CD8-positive, alpha-beta memory T cell (primary cell): ENCODE results near the gene CEMIP2. TPM values are rescaled to one million over a fixed set of nuclear protein-coding genes. Genes with fewer than 3 reads are reported as not detected.

Experiments used
- CTCF ChIA-PET: fragments of 350-600 bp; sonication (Branson Sonifier 250); formaldehyde crosslinking; loops from one replicate; lab custom pipeline; 2021; ENCODE audit warnings: antibody characterized with exemption; lab: Charles Lee
- POLR2A ChIA-PET: fragments of 350-600 bp; sonication (Branson Sonifier 250); formaldehyde crosslinking; loops from one replicate; lab custom pipeline; 2021; ENCODE audit warnings: antibody characterized with exemption; lab: Charles Lee
- DNase-seq, 5 donors: peaks; one replicate each; pipeline versions ENCODE4 v3.0.0 to v3.0.0-alpha.2; 2020 to 2022; ENCODE audit warnings: mixed read lengths in 1 of 5
- H3K27ac ChIP-seq: one replicate; pipeline ENCODE4 v1.7.0; 2013; ENCODE audit warnings: low read depth, mild to moderate bottlenecking, low read length, moderate library complexity
- H3K27me3 ChIP-seq: 2 replicates; pipeline ENCODE4 v1.7.0; 2013; ENCODE audit warnings: low read length, mild to moderate bottlenecking; ENCODE audit not compliant: insufficient read depth, poor library complexity, severe bottlenecking
- H3K36me3 ChIP-seq: 2 replicates; pipeline ENCODE4 v1.7.0; 2013; ENCODE audit warnings: mild to moderate bottlenecking, low read length, moderate library complexity; ENCODE audit not compliant: insufficient read depth
- H3K4me1 ChIP-seq: 2 replicates; pipeline ENCODE4 v1.7.0; 2013; ENCODE audit warnings: mild to moderate bottlenecking, low read length, moderate library complexity; ENCODE audit not compliant: insufficient read depth
- H3K4me3 ChIP-seq: 2 replicates; pipeline ENCODE4 v1.7.0; 2013; ENCODE audit warnings: mild to moderate bottlenecking, low read length
- H3K9me3 ChIP-seq: 2 replicates; pipeline ENCODE4 v1.7.0; 2013; ENCODE audit warnings: mild to moderate bottlenecking, low read length
- H3K27ac Mint-ChIP-seq, 8 donors: one replicate each; pipeline ENCODE4 v1.8.0; 2020 to 2021; ENCODE audit warnings: mixed read lengths in 8 of 8, mild to moderate bottlenecking in 6 of 8, inconsistent platforms in 3 of 8, moderate library complexity in 3 of 8
- H3K27me3 Mint-ChIP-seq, 2 donors: one replicate each; pipeline ENCODE4 v1.8.0; 2020 to 2021; ENCODE audit warnings: mixed read lengths in 2 of 2, mild to moderate bottlenecking in 1 of 2, moderate library complexity in 1 of 2
- H3K36me3 Mint-ChIP-seq, 3 donors: one replicate each; pipeline ENCODE4 v1.8.0; 2020 to 2021; ENCODE audit warnings: mixed read lengths in 3 of 3, inconsistent platforms in 1 of 3, mild to moderate bottlenecking in 1 of 3
- H3K4me1 Mint-ChIP-seq, 3 donors: one replicate each; pipeline ENCODE4 v1.8.0; 2020 to 2021; ENCODE audit warnings: mixed read lengths in 3 of 3, inconsistent platforms in 1 of 3, mild to moderate bottlenecking in 1 of 3
- H3K4me3 Mint-ChIP-seq, 7 donors: one replicate each; pipeline ENCODE4 v1.8.0; 2020 to 2021; ENCODE audit warnings: mixed read lengths in 7 of 7, mild to moderate bottlenecking in 6 of 7, moderate library complexity in 4 of 7, inconsistent platforms in 2 of 7
- H3K9me3 Mint-ChIP-seq, 5 donors: one replicate each; pipeline ENCODE4 v1.8.0; 2020 to 2022; ENCODE audit warnings: mixed read lengths in 5 of 5, mild to moderate bottlenecking in 3 of 5, moderate library complexity in 2 of 5, inconsistent platforms in 1 of 5
- polyA plus RNA-seq: library from polyadenylated mRNA; unstranded; fragments of 300-500 nt; fragmentation: Illumina TruSeq; gene quantifications from one replicate; pipeline ENCODE4 v1.2.3, GENCODE V29; 2021
- total RNA-seq, 2 experiments: library from RNA; stranded (reverse); gene quantifications; one replicate each; pipeline ENCODE4 v1.2.3, GENCODE V29; 2021

Gene CEMIP2
- total and polyA plus RNA-seq, 3 experiments from 2014 or later: 8.8 to 75.5 (median 74.1) TPM

DNA sequence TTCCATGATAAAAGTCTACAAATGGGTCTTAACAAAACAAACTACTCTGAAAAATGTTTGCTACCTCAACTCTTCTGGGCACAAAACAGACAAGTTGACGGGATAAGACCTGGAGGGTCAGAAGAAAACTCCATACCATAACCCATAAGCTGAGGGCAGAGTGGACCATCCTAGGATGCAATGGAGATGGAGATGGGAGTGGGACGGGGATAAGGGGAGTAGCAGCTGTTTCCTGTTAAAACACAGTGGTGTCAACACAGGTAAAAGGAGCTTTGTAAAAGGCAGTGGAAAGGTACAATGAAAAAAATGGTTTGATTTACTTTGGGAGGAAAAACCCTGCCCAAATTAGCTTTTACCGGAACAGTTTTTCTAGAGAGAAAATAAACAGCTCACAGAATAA is 41.6 kb downstream of the CEMIP2 start:
- H3K36me3 Mint-ChIP-seq: peaks cover 33 to 91% (median 36%) of the 10 kb centered on the region in 3 donors
- peaks cover 39% of the 10 kb centered on the region for H3K36me3 ChIP-seq
- CTCF ChIA-PET: interaction anchor here (1.0 kb wide), 1 partner anchor 10 kb away, joined by 3 read pairs; no protein-coding TSS in a partner anchor

DNA sequence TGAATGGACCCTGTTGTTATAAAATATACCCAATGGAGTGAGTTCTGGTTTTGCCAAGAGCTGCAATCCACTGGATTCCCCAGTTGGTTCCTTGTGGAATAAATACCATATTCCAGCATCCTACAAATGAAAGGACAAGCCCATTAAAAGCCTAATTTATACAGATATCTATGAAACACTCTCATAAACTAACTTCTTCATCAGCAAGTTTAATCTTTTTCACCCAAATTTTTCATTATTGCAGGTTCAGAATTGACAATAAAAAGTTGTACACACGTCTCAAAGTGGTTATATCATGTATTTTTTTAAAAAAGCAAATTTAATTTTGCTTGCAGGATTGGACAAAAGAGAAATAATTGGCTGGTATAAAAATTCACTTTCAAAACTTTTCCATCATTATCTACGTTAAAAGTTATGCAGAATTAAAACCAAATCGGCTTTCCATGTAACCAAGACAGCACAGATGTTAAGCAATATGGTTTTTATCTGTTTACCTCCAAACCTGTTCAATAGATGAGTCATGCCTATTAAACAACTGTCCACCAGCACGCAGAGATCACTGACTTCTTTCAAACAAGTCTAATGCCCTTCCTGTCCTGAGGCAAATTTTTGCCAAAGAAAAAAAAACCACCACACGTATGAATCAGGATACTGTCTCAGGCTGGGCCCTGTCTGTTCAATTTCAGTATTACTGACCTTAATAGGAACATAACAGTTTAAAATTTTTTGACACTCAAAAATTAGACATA is 42.5 kb downstream of the CEMIP2 start:
- Histone ChIP-seq H3K4me1 (no peaks in the 10 kb centered on the region), H3K36me3 (peaks cover 35% of the 10 kb centered on the region), H3K27ac (no peak overlapping the region), H3K9me3 (no peaks in the 10 kb centered on the region), H3K4me3 (no peak overlapping the region), H3K27me3 (no peaks in the 10 kb centered on the region)
- Mint-ChIP-seq H3K27ac (no peak overlapping the region), H3K36me3 (peaks cover 28 to 88% (median 32%) of the 10 kb centered on the region in 3 donors), H3K4me1 (peaks cover 0 to 3% (median 3%) of the 10 kb centered on the region in 3 donors), H3K27me3 (peaks cover 0 to 1% of the 10 kb centered on the region in 2 donors), H3K9me3 (no peaks in the 10 kb centered on the region), H3K4me3 (no peak overlapping the region)
- CTCF ChIA-PET: no interaction called here
- no peak for DNase-seq
- POLR2A ChIA-PET: no interaction called here

More for the DNA sequence above, 41.6 kb downstream of the CEMIP2 start:
- no peaks in the 10 kb centered on the region for H3K9me3 Mint-ChIP-seq
- Histone ChIP-seq H3K27ac (no peak overlapping the region), H3K4me1 (no peaks in the 10 kb centered on the region), H3K27me3 (no peaks in the 10 kb centered on the region), H3K4me3 (no peak overlapping the region), H3K9me3 (no peaks in the 10 kb centered on the region)
- no peak overlapping the region for H3K4me3 Mint-ChIP-seq
- peak overlapping the region in 1 of 8 donors; percentile 58 for H3K27ac Mint-ChIP-seq
- no peak for DNase-seq
- H3K4me1 Mint-ChIP-seq: peaks cover 3 to 4% (median 3%) of the 10 kb centered on the region in 3 donors
- peaks cover 0 to 1% of the 10 kb centered on the region in 2 donors for H3K27me3 Mint-ChIP-seq
- POLR2A ChIA-PET: interaction anchor here (0.5 kb wide), 1 partner anchor 87 kb away, joined by 3 read pairs; no protein-coding TSS in a partner anchor

DNA sequence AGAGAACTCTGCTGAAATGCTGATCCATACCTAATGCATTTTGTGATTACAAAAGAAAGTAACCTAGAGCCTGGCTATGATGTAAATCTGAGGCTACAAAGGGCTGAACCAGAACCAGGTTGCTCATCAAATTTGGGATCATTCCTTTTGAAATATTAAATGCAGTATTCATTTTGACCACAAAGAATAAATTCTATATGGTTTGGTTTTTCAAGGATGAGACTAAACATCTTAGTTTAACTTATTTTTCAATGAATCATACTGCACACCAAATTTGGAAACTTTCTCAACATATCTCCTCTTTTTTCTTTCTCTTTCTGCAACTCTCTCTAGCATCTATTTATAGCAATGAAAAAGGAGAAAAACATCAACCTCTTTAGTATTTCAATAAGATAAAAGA is 46.5 kb downstream of the CEMIP2 start:
- Histone ChIP-seq H3K4me1 (no peaks in the 10 kb centered on the region), H3K4me3 (no peak overlapping the region), H3K27ac (no peak overlapping the region), H3K36me3 (peaks cover 38% of the 10 kb centered on the region), H3K27me3 (no peaks in the 10 kb centered on the region), H3K9me3 (no peaks in the 10 kb centered on the region)
- POLR2A ChIA-PET: no interaction called here
- Mint-ChIP-seq H3K4me1 (peaks cover 0 to 1% (median 0%) of the 10 kb centered on the region in 3 donors), H3K36me3 (peaks cover 15 to 85% (median 27%) of the 10 kb centered on the region in 3 donors), H3K27ac (no peak overlapping the region), H3K4me3 (no peak overlapping the region), H3K27me3 (peaks cover 0 to 1% of the 10 kb centered on the region in 2 donors), H3K9me3 (no peaks in the 10 kb centered on the region)
- no peak for DNase-seq
- CTCF ChIA-PET: no interaction called here

DNA sequence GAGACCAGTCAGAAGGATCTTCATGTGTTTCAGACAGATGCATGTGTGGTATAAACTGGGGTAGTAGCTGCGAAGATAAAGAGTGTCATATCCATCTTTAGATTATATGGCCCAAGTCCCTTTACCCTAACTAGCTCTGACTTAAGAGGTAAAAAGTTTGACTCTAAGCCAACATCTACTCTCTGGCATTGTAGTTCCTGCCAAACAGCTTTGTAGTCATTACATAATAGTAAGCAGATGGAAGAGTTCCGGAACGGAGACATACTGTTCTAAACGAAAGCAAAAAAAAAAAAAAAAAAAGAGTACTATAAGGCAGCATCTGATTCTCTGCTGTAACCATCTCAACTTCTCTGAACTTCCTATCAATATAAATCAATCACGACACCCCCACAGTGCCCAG is 48.8 kb downstream of the CEMIP2 start:
- ChIA-PET POLR2A (no interaction called here), CTCF (interaction anchor here (4.1 kb wide), 1 partner anchor 115 kb away, joined by 17 read pairs; no protein-coding TSS in a partner anchor)

DNA sequence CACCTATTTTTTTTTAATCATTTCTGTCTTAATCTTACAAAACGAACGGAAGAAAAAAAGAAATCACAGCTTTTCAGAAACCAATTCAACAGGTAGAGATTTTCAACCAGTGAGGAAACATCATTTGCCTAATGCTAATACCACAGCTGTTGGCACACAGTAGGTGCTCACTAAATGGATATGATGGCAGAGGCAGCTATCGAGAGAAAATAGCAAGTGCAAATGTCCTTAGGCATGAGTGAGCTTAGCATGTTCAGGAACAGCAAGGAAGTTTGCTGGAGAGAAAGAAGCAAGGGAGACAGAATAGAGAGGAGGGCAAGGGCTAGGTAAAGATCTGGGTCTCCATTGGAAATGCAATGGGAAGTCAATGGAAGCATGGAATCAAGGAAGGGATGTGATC is 49.2 kb downstream of the CEMIP2 start:
- no peaks in the 10 kb centered on the region for H3K4me1 ChIP-seq
- Mint-ChIP-seq H3K4me3 (no peak overlapping the region), H3K27me3 (no peaks in the 10 kb centered on the region), H3K4me1 (peaks cover 0 to 4% (median 1%) of the 10 kb centered on the region in 3 donors), H3K9me3 (no peaks in the 10 kb centered on the region), H3K36me3 (peaks cover 9 to 74% (median 24%) of the 10 kb centered on the region in 3 donors), H3K27ac (peak overlapping the region in 2 of 8 donors; percentile 24 to 70)
- H3K4me3 ChIP-seq: no peak overlapping the region
- no peaks in the 10 kb centered on the region for H3K27me3 ChIP-seq
- ChIA-PET CTCF (interaction anchor here (0.6 to 4.1 kb wide), 2 partner anchors 10 to 114 kb away, joined by 3 to 17 read pairs; no protein-coding TSS in a partner anchor), POLR2A (no interaction called here)
- no peak overlapping the region for H3K27ac ChIP-seq
- H3K36me3 ChIP-seq: peaks cover 21% of the 10 kb centered on the region
- no peaks in the 10 kb centered on the region for H3K9me3 ChIP-seq
- DNase-seq: no peak

More for the DNA sequence above, 48.8 kb downstream of the CEMIP2 start:
- Histone ChIP-seq H3K4me3 (no peak overlapping the region), H3K27ac (no peak overlapping the region), H3K27me3 (no peaks in the 10 kb centered on the region), H3K36me3 (peaks cover 23% of the 10 kb centered on the region), H3K9me3 (no peaks in the 10 kb centered on the region), H3K4me1 (no peaks in the 10 kb centered on the region)
- H3K27ac Mint-ChIP-seq: peak overlapping the region in 1 of 8 donors; percentile 24
- H3K36me3 Mint-ChIP-seq: peaks cover 12 to 73% (median 21%) of the 10 kb centered on the region in 3 donors
- H3K4me3 Mint-ChIP-seq: no peak overlapping the region
- H3K27me3 Mint-ChIP-seq: no peaks in the 10 kb centered on the region
- peaks cover 0 to 4% (median 3%) of the 10 kb centered on the region in 3 donors for H3K4me1 Mint-ChIP-seq
- H3K9me3 Mint-ChIP-seq: no peaks in the 10 kb centered on the region
- no peak for DNase-seq

DNA sequence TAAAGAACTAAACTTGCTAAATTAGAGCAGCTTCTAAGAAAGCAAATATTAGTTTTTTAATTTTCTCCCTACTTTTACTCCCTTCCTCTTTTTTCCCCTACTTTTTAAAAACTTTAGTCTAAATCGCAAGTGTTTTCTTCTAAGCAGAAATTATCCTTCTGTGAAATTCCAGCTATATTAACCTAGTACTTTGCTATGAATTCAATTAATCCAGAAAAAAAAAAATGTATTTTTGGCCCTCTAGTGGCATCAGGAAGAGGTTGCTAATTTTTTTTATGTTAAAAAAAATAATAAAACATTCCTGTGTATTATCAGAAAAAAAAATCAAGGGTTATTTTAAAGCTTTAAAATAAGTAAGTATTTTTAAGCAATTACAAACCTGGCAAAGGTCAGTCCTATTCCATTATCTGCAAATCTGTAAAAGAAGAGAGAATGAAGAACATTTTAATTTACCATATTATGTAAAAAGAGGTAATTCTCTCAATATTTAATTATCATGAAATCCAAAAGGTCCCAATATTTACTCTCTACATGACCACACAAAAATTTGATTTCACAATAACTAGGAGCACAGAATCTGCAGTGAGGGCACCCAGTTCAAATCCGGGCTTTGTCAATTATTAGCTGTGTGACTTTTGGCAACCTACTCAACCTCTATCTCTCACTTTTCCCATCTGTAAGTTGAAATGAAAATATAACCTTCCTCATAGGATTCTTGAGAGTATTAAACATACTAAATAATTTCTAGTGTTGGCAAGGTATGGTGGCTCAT is 52.0 kb downstream of the CEMIP2 start:
- Histone ChIP-seq H3K4me3 (no peak overlapping the region), H3K4me1 (no peaks in the 10 kb centered on the region), H3K36me3 (peaks cover 32% of the 10 kb centered on the region), H3K27me3 (no peaks in the 10 kb centered on the region), H3K9me3 (no peaks in the 10 kb centered on the region), H3K27ac (no peak overlapping the region)
- H3K27me3 Mint-ChIP-seq: no peaks in the 10 kb centered on the region
- peaks cover 14 to 75% (median 20%) of the 10 kb centered on the region in 3 donors for H3K36me3 Mint-ChIP-seq
- H3K4me1 Mint-ChIP-seq: peaks cover 0 to 4% (median 1%) of the 10 kb centered on the region in 3 donors
- peak in 1 of 5 donors; percentile 12 for DNase-seq
- no peak overlapping the region for H3K4me3 Mint-ChIP-seq
- no peaks in the 10 kb centered on the region for H3K9me3 Mint-ChIP-seq
- peak overlapping the region in 2 of 8 donors; percentile 36 to 82 for H3K27ac Mint-ChIP-seq
- CTCF ChIA-PET: interaction anchor here (0.7 to 4.1 kb wide), 10 partner anchors 10 to 309 kb away, joined by 3 to 17 read pairs (median 4); no protein-coding TSS in a partner anchor
- POLR2A ChIA-PET: interaction anchor here (1.1 kb wide), 1 partner anchor 53 kb away, joined by 3 read pairs; no protein-coding TSS in a partner anchor

DNA sequence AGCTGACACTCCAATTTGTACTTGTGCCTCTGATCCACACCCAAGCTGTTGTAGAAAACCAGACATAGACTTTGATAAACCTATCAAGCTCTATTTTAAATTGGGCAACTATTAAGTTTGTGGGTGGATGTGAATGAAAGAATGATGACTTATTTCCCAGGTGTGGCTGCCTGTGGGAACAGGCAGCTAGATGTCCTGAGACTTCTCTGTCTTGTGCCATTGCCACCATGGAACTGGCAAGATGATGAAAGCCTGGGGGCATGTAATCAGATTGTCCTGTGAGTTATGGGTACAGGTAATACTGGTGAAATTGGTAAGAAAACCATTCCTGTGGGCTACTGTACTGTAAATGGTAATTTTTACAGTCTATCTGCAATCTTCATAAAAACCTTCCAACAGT is 57.5 kb downstream of the CEMIP2 start:
- H3K4me1 ChIP-seq: no peaks in the 10 kb centered on the region
- CTCF ChIA-PET: interaction anchor here (1.1 kb wide), 1 partner anchor 106 kb away, joined by 3 read pairs; no protein-coding TSS in a partner anchor
- POLR2A ChIA-PET: no interaction called here
- no peak overlapping the region for H3K4me3 ChIP-seq
- no peaks in the 10 kb centered on the region for H3K27me3 ChIP-seq
- peaks cover 0 to 15% (median 0%) of the 10 kb centered on the region in 3 donors for H3K4me1 Mint-ChIP-seq
- peaks cover 15 to 80% (median 32%) of the 10 kb centered on the region in 3 donors for H3K36me3 Mint-ChIP-seq
- H3K27me3 Mint-ChIP-seq: no peaks in the 10 kb centered on the region
- H3K9me3 ChIP-seq: no peaks in the 10 kb centered on the region
- no peaks in the 10 kb centered on the region for H3K9me3 Mint-ChIP-seq
- no peak for DNase-seq
- no peak overlapping the region for H3K27ac ChIP-seq
- H3K27ac Mint-ChIP-seq: peak overlapping the region in 2 of 8 donors; percentile 7 to 50
- H3K36me3 ChIP-seq: peaks cover 54% of the 10 kb centered on the region
- no peak overlapping the region for H3K4me3 Mint-ChIP-seq
